G401.6 (cell line): ENCODE results near the gene ARHGAP24.

Source experiments
- FAIRE-seq: peaks from 2 replicates; lab custom pipeline; 2012; peaks lifted over from hg19 to GRCh38; lab: Jason Lieb, UNC

Gene ARHGAP24

GRCh38 chr4:85741921-85742591, 267.1 kb downstream of the ARHGAP24 start:
- FAIRE-seq, result no peak

DNA sequence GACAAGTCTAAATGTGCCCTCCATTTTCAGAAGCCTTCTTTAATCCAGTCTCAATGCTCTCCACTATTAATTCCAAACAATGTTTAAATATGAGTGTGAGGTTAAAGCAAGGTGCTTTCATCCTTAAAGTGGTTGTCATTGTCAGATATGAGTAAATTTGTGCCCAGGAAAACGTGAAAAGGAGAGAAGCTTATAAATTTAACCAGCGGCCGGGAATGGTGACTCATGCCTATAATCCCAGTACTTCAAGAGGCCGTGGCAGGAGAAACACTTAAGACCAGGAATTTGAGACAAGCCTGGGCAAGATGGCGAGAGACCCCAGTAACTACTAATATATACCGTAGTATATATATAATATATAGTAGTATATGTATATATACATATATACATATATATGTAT, 270.0 kb downstream of the ARHGAP24 start:
- FAIRE-seq, result no peak

DNA sequence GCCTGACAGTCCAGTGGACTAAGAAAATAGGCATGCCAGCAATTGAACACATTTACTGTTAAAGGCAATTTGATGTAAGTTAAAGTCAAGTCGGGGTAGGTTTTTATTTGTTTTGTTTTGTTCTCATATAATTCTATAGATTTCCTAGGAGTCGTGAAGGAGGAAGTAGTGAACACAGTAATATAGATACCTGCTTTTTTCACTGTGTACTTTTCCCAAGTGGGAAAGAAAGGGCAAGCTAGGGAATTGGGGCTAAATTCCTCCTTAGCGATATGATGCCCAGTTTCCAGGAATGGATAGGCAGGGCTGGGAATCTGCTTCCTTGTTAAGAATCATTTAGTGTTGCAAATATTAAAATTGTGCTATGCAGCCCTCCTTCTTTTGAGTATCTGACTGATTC, 271.0 kb downstream of the ARHGAP24 start:
- no peak for FAIRE-seq

GRCh38 chr4:85747882-85748491, 273.0 kb downstream of the ARHGAP24 start:
- peak; percentile 96 for FAIRE-seq

- FAIRE-seq, result no peak
Observed at GRCh38 chr4:85748654-85749053, 273.7 kb downstream of the ARHGAP24 start.

- no peak for FAIRE-seq
Observed at GRCh38 chr4:85751866-85752265, 276.9 kb downstream of the ARHGAP24 start.

- no peak for FAIRE-seq
Observed at GRCh38 chr4:85755285-85755684, 280.3 kb downstream of the ARHGAP24 start.

- no peak for FAIRE-seq
Observed at GRCh38 chr4:85756938-85757337, 282.0 kb downstream of the ARHGAP24 start.

DNA sequence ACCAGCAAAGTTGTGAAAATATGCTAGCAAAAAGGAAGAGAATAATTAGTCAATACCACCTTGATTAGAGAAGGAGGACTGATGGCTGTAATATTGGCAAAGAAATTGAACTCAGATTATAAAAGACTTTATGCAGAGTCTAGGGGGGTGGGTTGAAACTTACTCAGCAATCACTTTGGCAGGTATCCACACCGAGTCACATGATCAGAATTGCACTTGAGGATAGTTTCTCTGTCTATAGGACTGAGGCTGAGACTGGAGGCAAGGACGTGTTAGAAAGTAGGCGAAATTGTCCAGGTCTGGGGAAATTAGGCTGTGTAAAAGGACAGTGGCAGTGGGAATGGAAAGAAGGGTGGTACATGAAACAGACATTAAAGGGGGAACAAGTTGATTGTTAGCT, 284.4 kb downstream of the ARHGAP24 start:
- no peak for FAIRE-seq

DNA sequence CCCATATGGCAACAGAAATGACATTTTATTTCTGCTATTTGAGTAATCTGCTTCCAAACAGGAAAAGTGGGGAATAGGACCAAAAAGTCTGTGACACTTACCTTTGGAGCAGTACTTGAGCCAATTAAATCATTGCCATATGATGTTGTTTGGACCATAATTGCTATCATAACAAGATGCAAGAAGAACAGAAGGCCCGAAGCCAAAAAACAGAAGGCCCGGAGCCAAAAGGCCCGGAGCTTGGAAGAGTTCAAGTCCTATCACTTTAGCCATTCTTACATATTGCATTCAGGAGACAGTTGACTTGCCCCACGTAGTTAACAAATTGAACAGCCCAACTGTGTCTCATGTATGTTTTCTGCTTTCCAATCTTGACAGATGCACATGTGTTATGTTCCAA, 285.6 kb downstream of the ARHGAP24 start:
- FAIRE-seq, result no peak

- no peak for FAIRE-seq
Observed at GRCh38 chr4:85761803-85762528, 287.0 kb downstream of the ARHGAP24 start.

DNA sequence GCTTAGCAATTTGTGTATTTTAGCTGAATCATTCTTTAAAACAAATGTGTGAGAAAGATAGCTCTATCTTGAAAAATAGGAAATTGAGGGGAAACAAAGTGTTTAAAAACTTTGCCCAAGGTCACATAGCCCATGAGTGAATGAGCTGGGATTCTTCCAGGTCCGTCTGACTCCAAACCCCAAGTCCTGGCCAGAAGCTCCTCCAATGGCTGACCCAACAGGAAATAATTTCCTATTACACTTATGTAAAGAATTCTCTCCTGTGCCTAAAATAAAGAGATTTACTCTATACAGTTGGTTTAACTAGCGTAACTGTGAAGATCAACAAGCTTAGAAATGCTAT, 287.6 kb downstream of the ARHGAP24 start:
- no peak for FAIRE-seq

DNA sequence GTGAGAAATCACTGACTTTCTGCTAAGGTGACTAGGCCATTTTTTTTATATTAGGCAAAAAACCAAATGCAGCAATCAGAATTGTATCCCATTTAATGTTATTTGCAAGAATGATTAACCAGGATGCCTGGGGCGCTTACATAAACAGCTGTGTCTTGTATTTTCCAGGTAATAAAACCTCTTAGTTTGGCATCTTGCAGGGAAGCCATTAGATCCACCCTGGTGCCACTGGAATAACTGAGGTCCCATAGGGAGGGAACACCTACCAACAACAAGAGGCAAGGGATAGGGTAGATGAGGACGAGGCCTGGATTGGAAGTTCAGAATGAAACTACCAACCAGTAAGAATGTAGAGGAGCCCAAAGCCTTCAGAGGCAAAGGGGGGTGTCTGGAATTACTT, 288.3 kb downstream of the ARHGAP24 start:
- no peak for FAIRE-seq

GRCh38 chr4:85767649-85768048, 292.7 kb downstream of the ARHGAP24 start:
- FAIRE-seq, result no peak

GRCh38 chr4:85769009-85769408, 294.1 kb downstream of the ARHGAP24 start:
- peak; percentile 27 for FAIRE-seq

GRCh38 chr4:85772470-85772869, 297.5 kb downstream of the ARHGAP24 start:
- FAIRE-seq, result peak; percentile 91

- peak; percentile 81 for FAIRE-seq
Observed at GRCh38 chr4:85773372-85773771, 298.4 kb downstream of the ARHGAP24 start.

- FAIRE-seq, result no peak
Observed at GRCh38 chr4:85774000-85774399, 299.1 kb downstream of the ARHGAP24 start.

GRCh38 chr4:85774489-85774888, 299.5 kb downstream of the ARHGAP24 start:
- FAIRE-seq, result peak; percentile 94

- no peak for FAIRE-seq
Observed at GRCh38 chr4:85776096-85776495, 301.1 kb downstream of the ARHGAP24 start.

DNA sequence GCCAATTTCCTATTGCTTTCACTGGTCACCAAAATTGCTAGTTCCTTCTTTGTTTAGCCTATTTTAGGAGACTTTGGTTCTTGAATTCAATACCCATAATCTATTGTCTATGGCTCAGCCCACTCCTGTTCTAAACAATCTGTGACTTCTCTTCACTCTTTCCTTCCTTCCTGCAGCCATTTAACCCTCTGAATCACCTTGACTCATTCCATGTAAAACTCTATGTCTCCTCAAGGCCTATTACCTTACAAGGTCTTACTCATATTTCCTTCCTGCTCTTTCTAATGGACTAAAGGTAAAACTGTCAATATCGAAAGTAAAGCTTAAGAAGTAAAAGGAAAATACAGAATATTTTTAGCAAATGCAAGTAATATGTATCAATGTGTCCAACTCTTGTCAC, 301.6 kb downstream of the ARHGAP24 start:
- peak; percentile 67 for FAIRE-seq

DNA sequence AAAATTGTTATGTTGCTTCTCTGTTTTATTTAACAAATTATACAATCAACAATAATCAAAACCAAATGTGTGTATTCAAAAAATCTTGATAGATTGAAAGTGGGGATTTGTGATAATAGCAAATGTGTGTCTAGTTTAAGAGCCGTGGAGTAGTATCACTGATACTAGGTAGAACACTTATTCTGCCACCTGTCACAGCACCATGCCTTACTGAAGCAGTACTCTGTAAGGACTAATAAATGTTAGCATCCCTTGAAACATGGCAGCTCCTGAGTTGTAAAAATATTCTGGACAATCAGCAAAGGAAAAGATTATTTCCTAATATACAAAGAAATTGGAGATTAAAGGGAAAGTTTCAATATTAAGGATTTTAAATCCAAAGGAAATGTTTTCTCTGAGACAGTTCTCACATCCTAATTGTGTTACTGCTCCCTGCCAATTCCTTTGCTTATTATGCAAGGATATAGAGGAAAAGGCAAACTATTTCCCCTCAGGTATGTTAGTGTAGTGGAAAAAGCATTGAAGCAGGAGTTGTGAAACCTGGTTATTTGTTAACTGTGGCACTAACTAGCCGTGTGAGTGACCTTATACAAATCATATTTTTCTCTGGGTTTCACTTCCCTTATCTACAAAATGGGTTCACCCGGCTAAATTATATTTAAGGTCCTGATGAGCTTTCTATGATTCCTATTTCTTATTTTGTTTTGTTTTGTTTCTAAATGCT, 303.1 kb downstream of the ARHGAP24 start:
- no peak for FAIRE-seq

GRCh38 chr4:85778632-85779131, 303.7 kb downstream of the ARHGAP24 start:
- peak; percentile 76 for FAIRE-seq
